Measurements from ENCODE around the gene MCC.

Gene MCC

DNA sequence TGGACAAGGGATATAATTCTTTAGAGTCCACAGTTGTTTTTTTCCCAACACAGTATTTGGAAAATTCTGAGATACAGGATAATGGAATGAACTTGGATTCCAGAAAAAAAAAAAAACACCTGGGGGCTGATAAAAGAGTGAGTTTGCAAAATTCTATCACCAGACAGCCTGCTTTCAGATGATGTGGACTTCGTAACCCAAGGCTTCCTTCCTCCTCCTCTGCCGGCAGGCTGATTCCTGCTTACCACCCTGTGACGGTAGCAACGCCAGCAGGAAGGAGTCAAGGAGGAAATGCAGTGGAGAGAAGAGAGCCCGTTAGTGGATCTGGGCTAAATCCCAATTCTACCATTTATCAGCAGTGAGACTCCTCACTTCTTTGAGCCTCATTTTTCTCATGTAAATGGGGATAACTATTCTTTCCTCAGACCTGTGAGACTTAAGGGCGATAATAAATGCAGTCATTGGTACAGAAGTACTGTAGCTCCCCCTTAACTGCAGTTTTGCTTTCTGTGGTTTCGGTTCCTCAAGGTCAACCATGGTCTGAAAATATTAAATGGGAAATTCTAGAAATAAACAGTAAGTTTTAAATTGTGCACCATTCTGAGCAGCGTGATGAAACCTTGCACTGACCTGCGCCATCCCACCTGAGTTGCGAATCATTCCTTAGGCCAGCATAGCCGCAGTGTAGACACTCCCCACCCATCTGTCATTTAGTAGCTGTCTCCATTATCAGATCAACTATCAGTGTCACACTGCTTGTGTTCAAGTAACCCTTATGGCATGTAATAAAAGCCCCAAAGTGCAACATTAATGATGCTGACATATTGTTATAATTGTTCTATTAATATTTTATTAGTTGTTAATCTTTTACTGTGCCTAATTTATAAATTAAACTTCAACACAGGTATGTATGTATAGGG, 440.3 kb downstream of the MCC start:
- H3K27ac ChIP-seq = no peak overlapping the region
- TF ChIP-seq, protein P1, sequence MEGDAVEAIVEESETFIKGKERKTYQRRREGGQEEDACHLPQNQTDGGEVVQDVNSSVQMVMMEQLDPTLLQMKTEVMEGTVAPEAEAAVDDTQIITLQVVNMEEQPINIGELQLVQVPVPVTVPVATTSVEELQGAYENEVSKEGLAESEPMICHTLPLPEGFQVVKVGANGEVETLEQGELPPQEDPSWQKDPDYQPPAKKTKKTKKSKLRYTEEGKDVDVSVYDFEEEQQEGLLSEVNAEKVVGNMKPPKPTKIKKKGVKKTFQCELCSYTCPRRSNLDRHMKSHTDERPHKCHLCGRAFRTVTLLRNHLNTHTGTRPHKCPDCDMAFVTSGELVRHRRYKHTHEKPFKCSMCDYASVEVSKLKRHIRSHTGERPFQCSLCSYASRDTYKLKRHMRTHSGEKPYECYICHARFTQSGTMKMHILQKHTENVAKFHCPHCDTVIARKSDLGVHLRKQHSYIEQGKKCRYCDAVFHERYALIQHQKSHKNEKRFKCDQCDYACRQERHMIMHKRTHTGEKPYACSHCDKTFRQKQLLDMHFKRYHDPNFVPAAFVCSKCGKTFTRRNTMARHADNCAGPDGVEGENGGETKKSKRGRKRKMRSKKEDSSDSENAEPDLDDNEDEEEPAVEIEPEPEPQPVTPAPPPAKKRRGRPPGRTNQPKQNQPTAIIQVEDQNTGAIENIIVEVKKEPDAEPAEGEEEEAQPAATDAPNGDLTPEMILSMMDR (IDR thresholded peaks at IDR 0.05) = no peak
- no peak for TF ChIP-seq ZFX (IDR thresholded peaks at IDR 0.05; ENCODE audit: borderline replicate concordance)

DNA sequence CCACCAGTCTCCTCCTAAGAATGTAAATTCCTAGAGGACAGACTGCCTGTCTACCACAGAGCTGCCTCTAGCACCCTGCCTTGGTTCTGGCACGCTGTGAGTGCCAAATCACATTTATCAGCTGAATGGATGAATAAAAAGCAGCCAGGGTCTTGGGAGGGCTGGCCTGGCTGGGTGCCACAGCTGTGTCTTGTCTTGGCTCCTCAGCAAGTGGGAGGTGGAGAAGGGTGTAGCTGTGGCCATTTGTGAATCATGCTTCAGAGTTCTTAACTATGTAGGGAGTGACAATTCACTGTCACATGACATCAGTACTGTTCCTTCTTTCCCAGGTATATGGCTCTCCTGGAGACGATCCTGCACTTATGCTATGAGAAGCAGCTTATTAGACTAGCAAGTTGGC, 441.0 kb downstream of the MCC start:
- no peak for TF ChIP-seq ZFX (IDR thresholded peaks at IDR 0.05; ENCODE audit: borderline replicate concordance)
- TF ChIP-seq, protein P1 (IDR thresholded peaks at IDR 0.05) = no peak
- no peak overlapping the region for H3K27ac ChIP-seq

DNA sequence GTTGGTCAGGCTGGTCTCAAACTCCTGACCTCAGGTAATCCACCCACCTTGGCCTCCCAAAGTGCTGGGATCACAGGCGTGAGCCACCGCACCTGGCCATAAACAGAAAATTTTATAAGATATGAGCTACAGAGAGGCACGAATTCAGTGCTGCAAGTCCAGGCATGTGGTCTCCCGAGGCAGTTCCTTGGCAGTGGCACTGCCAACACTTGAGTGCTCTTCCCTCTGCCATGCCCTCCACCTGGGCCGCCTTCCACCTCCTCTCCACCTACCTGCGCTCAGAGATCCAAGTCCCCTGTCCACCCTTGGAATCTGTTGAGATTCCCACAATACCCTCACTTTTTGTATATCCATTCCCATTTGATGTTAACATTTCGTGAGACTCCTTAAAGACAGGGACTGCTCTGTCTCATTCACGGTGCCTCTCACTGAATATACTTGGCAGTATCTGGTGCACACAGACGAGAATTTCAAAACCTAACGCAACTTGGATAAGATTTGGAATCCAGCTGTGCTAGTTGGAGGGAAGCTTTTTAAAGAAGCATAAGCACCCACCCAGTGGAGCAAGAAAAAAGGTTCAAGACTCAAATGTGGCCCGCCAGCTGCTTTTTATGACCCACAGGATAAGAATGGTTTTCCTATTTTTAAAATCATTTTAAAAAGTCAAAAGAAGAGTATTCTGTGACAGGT, 443.3 kb downstream of the MCC start:
- TF ChIP-seq, protein P1 (IDR thresholded peaks at IDR 0.05) = no peak
- TF ChIP-seq ZFX (IDR thresholded peaks at IDR 0.05; ENCODE audit: borderline replicate concordance) = no peak
- H3K27ac ChIP-seq = no peak overlapping the region

DNA sequence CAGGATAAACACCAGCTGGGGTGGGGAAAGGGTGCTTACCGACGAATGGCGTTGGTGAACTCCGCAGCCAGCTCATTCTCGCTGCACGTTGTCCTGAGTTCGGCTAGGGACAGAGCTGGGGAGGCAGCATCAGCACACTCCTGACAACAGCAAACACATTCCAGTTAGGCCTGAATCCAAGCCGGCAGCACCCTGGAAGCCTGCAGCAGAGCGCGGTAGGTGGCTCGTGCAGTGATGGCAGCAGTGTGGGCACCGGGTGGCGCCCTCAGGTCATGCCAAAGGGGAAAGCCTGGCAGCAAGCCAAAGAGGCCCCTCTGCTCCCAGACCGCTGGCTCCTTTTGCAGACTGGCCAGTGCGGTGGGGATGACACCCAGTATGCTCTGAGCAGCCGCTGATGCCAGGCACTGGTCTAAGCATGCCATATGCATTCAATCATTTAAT, 444.7 kb downstream of the MCC start:
- no peak overlapping the region for H3K27ac ChIP-seq
- TF ChIP-seq, protein P1 (IDR thresholded peaks at IDR 0.05) = no peak; the same call in 1 of the 2 replicates
- no peak for TF ChIP-seq ZFX (IDR thresholded peaks at IDR 0.05; ENCODE audit: borderline replicate concordance)

DNA sequence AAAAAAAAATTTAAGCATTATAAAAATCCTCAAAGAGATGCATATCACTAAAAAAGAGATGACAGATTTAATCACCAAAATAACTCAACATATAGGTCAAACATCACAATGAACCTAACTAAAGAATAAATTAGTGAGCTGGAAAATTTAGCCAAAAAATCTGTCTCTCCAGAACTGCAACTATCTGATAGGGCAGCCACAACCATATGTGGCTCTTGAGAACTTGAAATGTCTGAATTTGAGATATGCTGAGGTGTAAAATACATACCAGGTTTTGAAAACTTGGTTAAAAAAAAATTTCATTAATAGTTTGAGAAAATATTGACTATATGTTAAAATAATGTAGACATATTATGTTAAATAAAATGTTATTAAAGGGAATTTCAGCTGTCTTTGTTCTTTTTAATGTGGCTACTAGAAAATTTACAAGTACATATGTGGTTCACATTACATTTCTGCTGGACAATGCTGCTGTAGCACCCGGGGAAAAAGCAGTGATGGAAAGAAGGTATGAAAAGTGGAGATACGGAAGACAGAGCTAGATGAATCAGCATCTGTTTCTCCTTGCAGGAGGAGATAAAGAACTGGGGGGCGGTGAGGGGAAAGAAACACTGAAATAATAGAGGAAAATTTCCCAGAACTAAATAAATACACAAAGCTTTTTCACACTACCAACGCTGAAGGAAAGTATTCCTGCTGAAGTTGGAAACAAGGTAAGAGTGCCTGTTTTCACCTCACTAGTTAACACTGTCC, 445.6 kb downstream of the MCC start:
- TF ChIP-seq, protein P1 (IDR thresholded peaks at IDR 0.05) = no peak
- no peak for TF ChIP-seq ZFX (IDR thresholded peaks at IDR 0.05; ENCODE audit: borderline replicate concordance)
- H3K27ac ChIP-seq = no peak overlapping the region

DNA sequence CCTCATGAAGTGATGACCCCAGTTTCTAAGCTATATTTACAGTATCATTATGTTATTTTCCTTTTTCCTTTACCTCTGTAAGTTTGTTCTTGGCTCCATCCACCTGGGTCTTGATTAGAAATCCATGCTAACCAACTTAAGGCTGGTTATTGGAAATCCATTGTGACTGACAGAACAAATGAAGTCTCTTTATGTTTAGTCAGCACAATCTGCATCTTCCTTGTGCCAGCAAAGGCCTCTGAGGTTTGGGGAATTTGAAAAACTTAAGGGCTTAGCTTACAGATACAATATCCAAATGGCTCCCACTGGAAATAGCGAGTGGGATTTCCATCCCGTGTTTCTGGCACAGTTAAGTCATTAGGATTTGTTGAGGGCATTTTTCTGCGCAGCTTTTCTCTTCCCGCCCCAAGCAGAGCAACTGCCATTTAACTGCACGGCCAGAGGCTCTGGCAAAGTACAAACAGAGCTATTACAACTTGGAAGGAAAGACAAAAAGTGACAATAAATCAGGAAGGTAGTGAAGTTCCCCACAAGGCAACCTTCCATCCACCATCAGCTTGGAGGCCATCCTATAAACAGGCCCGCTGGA, 447.5 kb downstream of the MCC start:
- no peak overlapping the region for H3K27ac ChIP-seq
- no peak for TF ChIP-seq ZFX (IDR thresholded peaks at IDR 0.05; ENCODE audit: borderline replicate concordance)
- TF ChIP-seq, protein P1 (IDR thresholded peaks at IDR 0.05) = no peak
